Measurements from ENCODE around the gene ATP13A2. TPM values are rescaled to one million over a fixed set of nuclear protein-coding genes. Genes with fewer than 3 reads are reported as not detected.

ATP13A2 gene
- total RNA-seq, 4 donors from 2014 or later: 17.9 to 37.0 (median 26.8) TPM

DNA sequence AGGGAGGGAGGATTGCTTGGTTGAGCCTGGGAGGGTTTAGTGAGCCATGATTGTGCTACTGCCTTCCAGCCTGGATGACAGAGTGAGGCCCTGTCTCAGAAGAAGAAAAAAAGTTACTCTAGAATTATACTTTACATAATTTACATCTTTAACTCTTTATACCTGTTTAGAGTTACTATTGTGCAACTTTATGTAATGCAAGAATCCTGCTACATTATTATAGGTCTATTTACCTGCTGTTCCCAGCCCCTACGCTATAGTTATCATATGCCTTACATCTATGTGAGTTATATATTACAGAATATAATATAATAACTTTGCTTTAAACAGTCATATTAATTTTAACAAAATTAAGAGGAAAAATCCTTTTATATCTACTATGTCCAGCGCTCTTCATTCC is 27.8 kb upstream of the ATP13A2 start:
- Histone ChIP-seq H3K4me1 (peaks cover 0 to 2% of the 10 kb centered on the region in 2 donors), H3K9me3 (no peaks in the 10 kb centered on the region), H3K36me3 (peaks cover 0 to 52% of the 10 kb centered on the region in 2 donors), H3K4me3 (no peak overlapping the region), H3K27ac (no peak overlapping the region), H3K27me3 (no peaks in the 10 kb centered on the region)
- DNase-seq (no peak), ATAC-seq (no peak)
- intact Hi-C loops (cut with DNase I; ENCODE audit: low total_unique reads): no loop called here
- TF ChIP-seq POLR2A (IDR thresholded peaks at IDR 0.05): no peak
- TF ChIP-seq, protein P1, sequence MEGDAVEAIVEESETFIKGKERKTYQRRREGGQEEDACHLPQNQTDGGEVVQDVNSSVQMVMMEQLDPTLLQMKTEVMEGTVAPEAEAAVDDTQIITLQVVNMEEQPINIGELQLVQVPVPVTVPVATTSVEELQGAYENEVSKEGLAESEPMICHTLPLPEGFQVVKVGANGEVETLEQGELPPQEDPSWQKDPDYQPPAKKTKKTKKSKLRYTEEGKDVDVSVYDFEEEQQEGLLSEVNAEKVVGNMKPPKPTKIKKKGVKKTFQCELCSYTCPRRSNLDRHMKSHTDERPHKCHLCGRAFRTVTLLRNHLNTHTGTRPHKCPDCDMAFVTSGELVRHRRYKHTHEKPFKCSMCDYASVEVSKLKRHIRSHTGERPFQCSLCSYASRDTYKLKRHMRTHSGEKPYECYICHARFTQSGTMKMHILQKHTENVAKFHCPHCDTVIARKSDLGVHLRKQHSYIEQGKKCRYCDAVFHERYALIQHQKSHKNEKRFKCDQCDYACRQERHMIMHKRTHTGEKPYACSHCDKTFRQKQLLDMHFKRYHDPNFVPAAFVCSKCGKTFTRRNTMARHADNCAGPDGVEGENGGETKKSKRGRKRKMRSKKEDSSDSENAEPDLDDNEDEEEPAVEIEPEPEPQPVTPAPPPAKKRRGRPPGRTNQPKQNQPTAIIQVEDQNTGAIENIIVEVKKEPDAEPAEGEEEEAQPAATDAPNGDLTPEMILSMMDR (IDR thresholded peaks at IDR 0.05 in 4 of 5, conservative IDR thresholded peaks at IDR 0.05 in 1 of 5): no peak
- in situ Hi-C loops (cut with MboI; ENCODE audit: low sequenced_read_pairs in 4 of 4): no loop called here

DNA sequence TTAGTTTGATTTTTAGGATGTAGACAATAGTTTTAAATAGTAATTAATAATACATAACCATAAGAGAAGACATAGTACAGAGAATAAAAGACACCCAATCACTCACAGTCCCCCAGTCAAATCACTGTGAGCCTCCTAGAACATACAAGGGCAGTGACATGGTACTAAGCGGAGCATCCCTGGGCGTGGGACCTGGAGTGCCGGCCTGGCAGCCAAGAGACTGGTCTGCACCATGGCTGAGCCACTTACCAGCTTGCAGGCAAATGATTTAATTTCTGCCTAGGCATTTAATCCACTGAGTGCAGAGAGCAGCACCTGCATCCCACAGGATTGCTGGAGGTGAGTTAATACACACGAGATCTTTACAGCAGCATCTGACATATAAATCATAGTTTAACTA is 21.8 kb upstream of the ATP13A2 start:
- H3K4me1 ChIP-seq: no peaks in the 10 kb centered on the region
- no peak overlapping the region for H3K4me3 ChIP-seq
- in situ Hi-C loops (cut with MboI; ENCODE audit: low sequenced_read_pairs in 4 of 4) (no loop called here), intact Hi-C loops (cut with DNase I; ENCODE audit: low total_unique reads) (no loop called here)
- no peak for TF ChIP-seq POLR2A (IDR thresholded peaks at IDR 0.05)
- TF ChIP-seq, protein P1 (IDR thresholded peaks at IDR 0.05 in 4 of 5, conservative IDR thresholded peaks at IDR 0.05 in 1 of 5): no peak
- no peak for DNase-seq
- ATAC-seq: no peak
- peaks cover 0 to 44% of the 10 kb centered on the region in 2 donors for H3K36me3 ChIP-seq
- H3K27ac ChIP-seq: no peak overlapping the region
- no peaks in the 10 kb centered on the region for H3K27me3 ChIP-seq
- H3K9me3 ChIP-seq: no peaks in the 10 kb centered on the region

DNA sequence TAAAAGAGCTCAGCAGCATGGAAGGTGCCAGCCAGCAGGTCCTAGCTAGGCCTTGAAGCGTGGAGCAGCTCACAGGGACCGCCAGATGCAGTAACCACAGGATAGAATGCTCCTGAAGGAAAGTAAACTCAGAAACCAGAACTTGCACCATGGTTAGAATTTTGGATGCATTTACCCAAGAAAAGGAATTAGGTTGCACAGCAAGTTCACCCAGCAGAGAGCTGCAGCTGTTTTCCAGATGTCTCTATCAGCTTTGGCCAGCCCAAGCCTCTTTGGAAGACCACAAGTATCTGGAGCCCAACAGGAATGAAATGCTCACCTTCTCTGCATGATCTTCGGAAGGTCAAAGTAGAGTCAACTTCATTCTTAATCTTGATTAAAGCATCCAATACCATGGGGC is 21.0 kb upstream of the ATP13A2 start:
- Histone ChIP-seq H3K4me3 (no peak overlapping the region), H3K27ac (no peak overlapping the region), H3K27me3 (no peaks in the 10 kb centered on the region), H3K36me3 (peaks cover 0 to 51% of the 10 kb centered on the region in 2 donors), H3K9me3 (no peaks in the 10 kb centered on the region), H3K4me1 (no peaks in the 10 kb centered on the region)
- TF ChIP-seq, protein P1 (IDR thresholded peaks at IDR 0.05 in 4 of 5, conservative IDR thresholded peaks at IDR 0.05 in 1 of 5): no peak
- no peak for TF ChIP-seq POLR2A (IDR thresholded peaks at IDR 0.05)
- intact Hi-C loops (cut with DNase I; ENCODE audit: low total_unique reads): no loop called here
- no peak for DNase-seq
- in situ Hi-C loops (cut with MboI; ENCODE audit: low sequenced_read_pairs in 4 of 4): no loop called here
- ATAC-seq: no peak

DNA sequence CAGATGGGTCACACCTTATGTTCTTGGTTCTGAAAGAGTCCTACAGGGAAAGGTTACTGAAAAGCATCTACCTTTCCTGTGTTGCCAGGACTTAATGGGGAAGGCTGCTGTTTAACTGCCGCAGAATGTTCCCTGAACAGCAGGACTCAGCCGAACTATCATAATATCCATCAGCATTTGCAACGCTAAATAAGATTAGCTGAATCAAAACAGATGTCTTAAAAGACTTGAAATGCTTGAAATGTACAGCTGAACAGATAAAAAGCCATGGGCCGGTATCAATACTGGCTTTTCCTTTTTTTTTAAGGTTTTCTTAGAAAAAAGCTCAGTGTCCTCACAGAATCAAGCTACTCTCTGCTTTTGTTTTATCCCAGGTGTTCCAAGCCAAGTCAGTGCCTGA is 19.7 kb upstream of the ATP13A2 start:
- no peak for DNase-seq
- Histone ChIP-seq H3K9me3 (no peaks in the 10 kb centered on the region), H3K27ac (no peak overlapping the region), H3K4me3 (no peak overlapping the region), H3K27me3 (no peaks in the 10 kb centered on the region), H3K36me3 (peaks cover 2 to 56% of the 10 kb centered on the region in 2 donors), H3K4me1 (no peaks in the 10 kb centered on the region)
- ATAC-seq: no peak
- in situ Hi-C loops (cut with MboI; ENCODE audit: low sequenced_read_pairs in 4 of 4): no loop called here
- TF ChIP-seq, protein P1 (IDR thresholded peaks at IDR 0.05 in 4 of 5, conservative IDR thresholded peaks at IDR 0.05 in 1 of 5): no peak
- no peak for TF ChIP-seq POLR2A (IDR thresholded peaks at IDR 0.05)
- intact Hi-C loops (cut with DNase I; ENCODE audit: low total_unique reads): no loop called here

DNA sequence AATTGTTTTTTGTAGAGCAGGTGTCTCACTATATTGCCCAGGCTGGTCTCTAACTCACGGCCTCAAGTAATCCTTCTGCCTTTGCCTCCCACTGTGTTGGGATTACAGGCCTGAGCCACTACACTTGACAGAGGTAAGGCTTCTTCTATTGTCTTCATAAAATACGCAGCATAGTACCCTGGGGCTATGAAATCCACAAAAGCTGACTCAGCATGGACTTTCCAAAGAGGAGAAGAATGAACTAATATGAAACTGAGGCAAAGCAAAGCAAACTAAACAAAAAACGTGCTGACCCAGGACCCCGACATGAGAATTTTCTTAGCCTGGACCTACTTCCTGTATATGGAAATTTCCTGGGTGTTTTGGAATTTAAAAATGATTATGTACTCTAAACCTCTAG is 18.5 kb upstream of the ATP13A2 start:
- H3K4me3 ChIP-seq: no peak overlapping the region
- H3K9me3 ChIP-seq: no peaks in the 10 kb centered on the region
- no peak for TF ChIP-seq POLR2A (IDR thresholded peaks at IDR 0.05)
- TF ChIP-seq, protein P1 (IDR thresholded peaks at IDR 0.05 in 4 of 5, conservative IDR thresholded peaks at IDR 0.05 in 1 of 5): no peak
- peaks cover 4 to 67% of the 10 kb centered on the region in 2 donors for H3K36me3 ChIP-seq
- no peak overlapping the region for H3K27ac ChIP-seq
- no peaks in the 10 kb centered on the region for H3K27me3 ChIP-seq
- in situ Hi-C loops (cut with MboI; ENCODE audit: low sequenced_read_pairs in 4 of 4) (no loop called here), intact Hi-C loops (cut with DNase I; ENCODE audit: low total_unique reads) (no loop called here)
- no peaks in the 10 kb centered on the region for H3K4me1 ChIP-seq
- ATAC-seq: no peak
- no peak for DNase-seq
